Effector CD4-positive, alpha-beta T cell (primary cell): ENCODE results near the gene PLEKHO1.

Experiments
- DNase-seq: peaks from one replicate; pipeline ENCODE4 v3.0.0-alpha.2; 2020

PLEKHO1 gene

GRCh38 chr1:150150133-150151021 is 661 bp downstream of the PLEKHO1 start:
- DNase-seq = no peak

- peak; percentile 65 for DNase-seq
These were observed 1.8 kb downstream of the PLEKHO1 start for GRCh38 chr1:150151291-150152181.

GRCh38 chr1:150152182-150152536 is 2.4 kb downstream of the PLEKHO1 start:
- DNase-seq = no peak

- no peak for DNase-seq
These were observed 3.2 kb downstream of the PLEKHO1 start for GRCh38 chr1:150152772-150153456.

- DNase-seq = no peak
These were observed 4.4 kb downstream of the PLEKHO1 start for GRCh38 chr1:150154143-150154542.

- DNase-seq = no peak
These were observed 5.8 kb downstream of the PLEKHO1 start for GRCh38 chr1:150155413-150156071.

- DNase-seq = no peak
These were observed 7.3 kb downstream of the PLEKHO1 start for GRCh38 chr1:150156868-150157603.

- no peak for DNase-seq
These were observed 9.8 kb downstream of the PLEKHO1 start for GRCh38 chr1:150159550-150159949.

- DNase-seq = no peak
These were observed 11.4 kb downstream of the PLEKHO1 start for GRCh38 chr1:150160964-150161621.

- no peak for DNase-seq
These were observed 12.2 kb downstream of the PLEKHO1 start for GRCh38 chr1:150161747-150162581.

- no peak for DNase-seq
These were observed 12.8 kb downstream of the PLEKHO1 start for GRCh38 chr1:150162582-150162861.

- DNase-seq = no peak
These were observed 13.4 kb downstream of the PLEKHO1 start for GRCh38 chr1:150162862-150163706.

GRCh38 chr1:150164224-150164623 is 14.5 kb downstream of the PLEKHO1 start:
- DNase-seq = no peak

- DNase-seq = no peak
These were observed 15.1 kb downstream of the PLEKHO1 start for GRCh38 chr1:150164779-150165178.

GRCh38 chr1:150165622-150166612 is 16.2 kb downstream of the PLEKHO1 start:
- peak; percentile 33 for DNase-seq

- peak; percentile 38 for DNase-seq
These were observed 19.4 kb downstream of the PLEKHO1 start for GRCh38 chr1:150168960-150169601.

- DNase-seq = no peak
These were observed 22.1 kb downstream of the PLEKHO1 start for GRCh38 chr1:150171801-150172200.

GRCh38 chr1:150173141-150173585 is 23.4 kb downstream of the PLEKHO1 start:
- no peak for DNase-seq
